Calu3 (cell line): ENCODE measurements around the gene VCL. TPM values are rescaled to one million over a fixed set of nuclear protein-coding genes. Genes with fewer than 3 reads are reported as not detected.

ENCODE experiments used
- BruUV-seq: library from RNA; stranded (reverse); fragments of 400-500 nt; replicated peaks from 2 replicates; lab custom pipeline; 2021; lab: Mats Ljungman, UMichigan
- CTCF ChIA-PET: fragments of 300-600 bp; sonication (Branson Sonifier 250); formaldehyde crosslinking; loops from one replicate; lab custom pipeline; 2022; ENCODE audit warnings: antibody characterized with exemption; lab: Charles Lee
- DNase-seq: peaks from one replicate; pipeline ENCODE4 v3.0.0; 2022
- H3K27ac Mint-ChIP-seq: one replicate; pipeline ENCODE4 v1.8.0; 2022; ENCODE audit warnings: mixed read lengths; ENCODE audit not compliant: unreplicated experiment
- H3K27me3 Mint-ChIP-seq: one replicate; pipeline ENCODE4 v1.8.0; 2022; ENCODE audit warnings: mixed read lengths; ENCODE audit not compliant: unreplicated experiment
- H3K36me3 Mint-ChIP-seq: one replicate; pipeline ENCODE4 v1.8.0; 2022; ENCODE audit warnings: mild to moderate bottlenecking, moderate library complexity, mixed read lengths; ENCODE audit not compliant: insufficient read depth, unreplicated experiment
- H3K4me1 Mint-ChIP-seq: one replicate; pipeline ENCODE4 v1.8.0; 2022; ENCODE audit warnings: mild to moderate bottlenecking, low read depth, mixed read lengths; ENCODE audit not compliant: unreplicated experiment
- H3K4me3 Mint-ChIP-seq: one replicate; pipeline ENCODE4 v1.8.0; 2022; ENCODE audit warnings: mild to moderate bottlenecking, low read depth, moderate library complexity, mixed read lengths; ENCODE audit not compliant: unreplicated experiment
- H3K9me3 Mint-ChIP-seq: one replicate; pipeline ENCODE4 v1.8.0; 2022; ENCODE audit warnings: low read depth, mixed read lengths; ENCODE audit not compliant: unreplicated experiment
- CTCF ChIP-seq: fragments of 200-600 bp; IDR thresholded peaks from one replicate; pipeline ENCODE4 v1.8.0; 2022; ENCODE audit warnings: antibody characterized with exemption; ENCODE audit not compliant: unreplicated experiment
- intact Hi-C: fragments of 100-400 bp; cut with micrococcal nuclease; formaldehyde crosslinking; loops from one replicate; pipeline ENCODE4 v1.10.0; 2022; ENCODE audit not compliant: unreplicated experiment
- total RNA-seq: library from RNA; stranded (reverse); gene quantifications from 2 replicates; pipeline ENCODE4 v1.2.3, GENCODE V29; 2022

VCL gene
- total RNA-seq, 1 experiment from 2014 or later = 237 TPM

- BruUV-seq = no TSS peak
- CTCF ChIA-PET = no interaction called here
- DNase-seq = no peak
- intact Hi-C loops = no loop called here
- Mint-ChIP-seq H3K4me1 (no peaks in the 10 kb centered on the region), H3K36me3 (peaks cover 66% of the 10 kb centered on the region), H3K27me3 (no peaks in the 10 kb centered on the region), H3K9me3 (no peaks in the 10 kb centered on the region), H3K4me3 (no peak overlapping the region), H3K27ac (no peak overlapping the region)
- TF ChIP-seq CTCF = no peak
Measured at GRCh38 chr10:74088722-74089121, 90.8 kb downstream of the VCL start.

- TF ChIP-seq CTCF = no peak
- no TSS peak for BruUV-seq
- CTCF ChIA-PET = no interaction called here
- DNase-seq = no peak
- Mint-ChIP-seq H3K4me1 (no peaks in the 10 kb centered on the region), H3K27me3 (no peaks in the 10 kb centered on the region), H3K9me3 (no peaks in the 10 kb centered on the region), H3K4me3 (no peak overlapping the region), H3K36me3 (peaks cover 76% of the 10 kb centered on the region), H3K27ac (no peak overlapping the region)
- intact Hi-C loops = no loop called here
Measured at GRCh38 chr10:74092372-74092771, 94.5 kb downstream of the VCL start.

GRCh38 chr10:74093530-74094164 lies 95.7 kb downstream of the VCL start:
- H3K27ac Mint-ChIP-seq = no peak overlapping the region
- no peaks in the 10 kb centered on the region for H3K9me3 Mint-ChIP-seq
- H3K4me1 Mint-ChIP-seq = no peaks in the 10 kb centered on the region
- no peak for TF ChIP-seq CTCF
- H3K4me3 Mint-ChIP-seq = no peak overlapping the region
- intact Hi-C loops = no loop called here
- no TSS peak for BruUV-seq
- DNase-seq = no peak
- no peaks in the 10 kb centered on the region for H3K27me3 Mint-ChIP-seq
- peaks cover 87% of the 10 kb centered on the region for H3K36me3 Mint-ChIP-seq
- CTCF ChIA-PET = no interaction called here

- no peak for TF ChIP-seq CTCF
- BruUV-seq = no TSS peak
- no peak for DNase-seq
- H3K9me3 Mint-ChIP-seq = no peaks in the 10 kb centered on the region
- no peak overlapping the region for H3K4me3 Mint-ChIP-seq
- H3K36me3 Mint-ChIP-seq = peaks cover 87% of the 10 kb centered on the region
- intact Hi-C loops = no loop called here
- H3K4me1 Mint-ChIP-seq = no peaks in the 10 kb centered on the region
- CTCF ChIA-PET = interaction anchor here (0.5 to 0.6 kb wide), 2 partner anchors 12 to 1115 kb away, joined by 3 to 6 read pairs; no protein-coding TSS in a partner anchor
- no peak overlapping the region for H3K27ac Mint-ChIP-seq
- no peaks in the 10 kb centered on the region for H3K27me3 Mint-ChIP-seq
Measured at GRCh38 chr10:74094231-74094630, 96.3 kb downstream of the VCL start.
